GM18508 (cell line): Measurements from ENCODE around the gene GARNL3.

Experiments used
- ATAC-seq: cut with Tn5 transposase; IDR thresholded peaks from one replicate; pipeline ENCODE4 v1.9.1; 2021; ENCODE audit warnings: moderate number of reproducible peaks; ENCODE audit not compliant: insufficient read depth, unreplicated experiment

Gene GARNL3

DNA sequence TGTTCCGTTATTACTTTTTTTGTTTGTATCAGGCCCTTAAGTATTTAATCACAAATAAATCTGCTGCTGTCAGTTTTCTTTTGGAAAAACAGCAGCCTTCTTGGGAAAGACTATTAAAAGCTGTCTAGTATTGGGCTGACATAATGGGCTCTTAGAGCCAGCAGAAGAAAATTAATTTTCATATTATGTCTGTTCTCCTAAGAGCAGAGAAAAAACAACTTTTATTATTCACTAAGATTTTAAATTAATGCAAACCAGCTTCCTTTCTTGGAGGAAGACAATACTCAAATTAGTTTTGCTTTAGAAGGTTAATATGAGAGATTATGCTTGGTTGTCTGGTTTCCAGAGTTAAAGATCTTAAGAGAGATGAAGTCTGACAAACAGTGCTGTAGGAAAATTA, 30.6 kb upstream of the GARNL3 start:
- no peak for ATAC-seq

DNA sequence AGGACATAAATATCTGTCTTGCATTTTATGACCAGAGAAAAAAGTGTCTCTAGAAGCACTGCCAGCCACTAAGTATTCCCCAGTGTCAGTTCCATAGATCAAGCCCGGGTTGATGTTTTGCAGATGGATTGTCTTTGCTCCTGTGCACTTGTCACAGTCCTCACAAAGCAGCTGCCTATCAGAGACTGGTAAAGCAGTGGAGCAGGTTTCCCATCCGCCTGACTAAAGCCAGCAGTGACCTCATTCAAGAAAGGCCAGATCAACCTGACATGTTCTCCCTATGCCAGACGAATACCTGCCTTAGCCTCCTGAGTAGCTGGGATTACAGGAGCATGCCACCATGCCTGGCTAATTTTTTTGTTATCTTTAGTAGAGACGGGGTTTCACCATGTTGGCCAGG, 26.8 kb upstream of the GARNL3 start:
- ATAC-seq: no peak

DNA sequence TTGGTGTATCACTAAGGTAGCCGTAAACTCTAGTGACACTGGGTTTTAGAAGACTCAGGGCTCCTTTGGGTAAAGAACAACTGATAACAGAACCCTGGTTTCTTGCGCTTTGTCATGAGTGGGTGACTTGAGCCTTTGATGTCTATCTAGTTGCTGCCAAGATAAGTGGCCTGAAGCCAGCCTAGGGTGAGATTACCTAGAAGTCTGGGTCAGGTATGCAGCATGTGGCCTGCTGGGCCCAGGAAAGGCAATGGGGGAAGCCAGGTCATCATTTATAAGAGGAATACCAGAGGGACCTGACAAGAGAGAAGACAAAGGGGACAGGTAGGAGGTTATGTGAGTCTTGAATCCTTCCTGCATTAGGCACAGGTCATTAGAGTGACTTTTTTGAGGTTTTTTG, 23.2 kb upstream of the GARNL3 start:
- ATAC-seq: no peak

DNA sequence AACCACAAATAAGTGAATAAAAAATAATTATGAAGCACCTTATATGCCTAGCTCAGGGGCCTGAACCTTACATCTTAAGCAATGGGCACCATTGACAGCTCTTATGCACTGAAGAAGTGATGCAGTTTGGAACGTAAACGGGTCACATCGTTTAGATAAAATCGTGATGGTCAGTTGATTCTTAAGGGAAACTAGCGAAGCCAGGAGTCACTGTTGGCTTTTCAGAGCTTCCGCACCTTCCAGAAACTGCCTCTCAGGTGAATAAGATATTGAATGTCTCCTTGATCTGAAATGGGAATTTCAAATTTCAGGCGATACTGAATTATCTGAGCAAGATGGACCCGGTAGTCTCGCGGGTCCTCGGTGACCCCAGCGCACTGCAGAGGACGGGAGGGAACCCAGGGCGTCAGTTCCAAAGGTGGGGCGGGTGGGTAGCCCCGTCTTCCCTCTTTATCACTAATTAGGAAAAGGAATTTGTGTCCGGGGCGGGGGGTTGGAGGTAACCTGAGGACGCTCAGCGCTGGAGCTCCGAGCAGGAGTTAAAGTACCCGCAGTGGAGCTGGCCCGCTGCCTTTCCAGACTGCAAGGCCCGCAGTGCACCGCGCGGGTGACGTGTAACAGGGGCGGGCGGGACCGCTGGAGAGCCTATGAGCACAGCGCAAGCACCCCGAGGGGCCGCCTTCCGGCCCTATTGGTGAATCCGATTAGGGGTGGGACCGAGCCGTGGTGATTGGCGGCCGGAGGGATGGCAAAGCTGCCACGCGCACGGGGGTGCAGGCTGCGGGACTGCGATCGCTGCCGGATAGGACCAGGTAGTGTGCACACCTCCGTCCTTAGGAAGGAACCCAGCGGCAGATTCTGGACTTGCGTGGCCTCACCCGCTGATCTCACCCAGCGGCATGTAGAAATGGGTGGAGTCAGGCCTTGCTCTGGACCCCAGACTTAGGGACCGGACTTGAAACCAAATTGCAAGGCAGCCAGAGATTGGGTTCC, 19.7 kb upstream of the GARNL3 start:
- peak; percentile 54 for ATAC-seq

DNA sequence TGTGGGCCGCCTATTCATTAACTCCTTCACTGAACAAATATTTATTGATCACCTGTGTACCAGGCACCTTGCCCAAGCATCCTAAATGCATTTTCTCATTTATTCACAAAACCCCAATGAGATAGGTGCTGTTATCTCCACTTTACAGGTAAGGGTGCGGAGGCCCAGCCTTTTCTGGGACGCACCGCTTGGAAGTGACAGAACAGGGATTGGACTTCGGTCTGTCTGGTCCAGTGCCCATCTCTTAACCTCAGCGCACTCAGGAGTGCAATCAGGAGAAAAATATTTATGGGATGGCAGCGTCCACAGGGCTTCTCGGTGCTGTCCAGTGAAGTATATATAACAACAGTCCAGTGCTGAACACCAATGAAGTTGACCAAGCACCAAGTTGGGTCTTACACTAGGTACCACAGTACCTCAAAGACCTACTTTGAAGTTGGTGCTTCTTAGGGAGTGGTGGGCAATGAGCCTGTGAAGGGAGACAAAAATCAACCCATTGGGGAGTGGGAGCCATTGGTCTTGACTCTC, 18.9 kb upstream of the GARNL3 start:
- ATAC-seq: no peak

DNA sequence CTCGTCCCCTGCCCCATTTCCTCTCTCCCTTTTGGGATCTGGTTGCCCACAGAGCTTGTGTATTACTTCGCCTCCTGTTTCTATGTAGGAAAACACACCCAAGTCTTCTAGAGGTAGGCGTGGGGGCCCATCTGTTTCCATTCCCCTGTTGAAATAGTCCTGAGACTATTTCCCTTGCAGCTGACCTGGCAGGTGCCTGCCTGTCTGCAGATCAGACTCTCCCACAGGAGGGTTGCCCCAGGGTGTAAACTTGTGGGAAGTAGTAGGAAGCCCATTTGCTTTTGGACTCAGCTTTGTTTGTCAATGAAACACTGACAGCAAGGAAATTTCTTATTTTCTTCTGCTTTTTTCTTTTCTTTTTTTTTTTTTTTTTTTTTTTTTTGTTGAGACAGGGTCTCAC, 16.3 kb upstream of the GARNL3 start:
- no peak for ATAC-seq

DNA sequence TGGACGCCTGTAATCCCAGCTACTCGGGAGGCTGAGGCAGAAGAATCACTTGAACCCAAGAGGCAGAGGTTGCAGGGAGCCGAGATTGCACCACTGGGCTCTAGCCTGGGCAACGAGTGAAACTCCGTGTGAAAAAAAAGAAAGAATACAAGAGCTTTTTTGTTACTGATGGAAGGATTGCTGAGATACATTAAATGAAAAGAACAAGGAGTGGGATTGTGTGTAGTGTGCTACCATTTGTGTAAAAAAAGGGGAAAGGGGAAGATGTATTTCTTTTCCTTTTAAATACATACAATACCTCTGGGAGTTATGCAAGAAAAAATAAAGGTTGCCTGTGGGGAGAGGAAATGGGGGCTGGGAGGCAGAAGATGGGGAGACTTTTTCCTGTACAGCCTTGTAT, 14.7 kb upstream of the GARNL3 start:
- ATAC-seq: no peak

DNA sequence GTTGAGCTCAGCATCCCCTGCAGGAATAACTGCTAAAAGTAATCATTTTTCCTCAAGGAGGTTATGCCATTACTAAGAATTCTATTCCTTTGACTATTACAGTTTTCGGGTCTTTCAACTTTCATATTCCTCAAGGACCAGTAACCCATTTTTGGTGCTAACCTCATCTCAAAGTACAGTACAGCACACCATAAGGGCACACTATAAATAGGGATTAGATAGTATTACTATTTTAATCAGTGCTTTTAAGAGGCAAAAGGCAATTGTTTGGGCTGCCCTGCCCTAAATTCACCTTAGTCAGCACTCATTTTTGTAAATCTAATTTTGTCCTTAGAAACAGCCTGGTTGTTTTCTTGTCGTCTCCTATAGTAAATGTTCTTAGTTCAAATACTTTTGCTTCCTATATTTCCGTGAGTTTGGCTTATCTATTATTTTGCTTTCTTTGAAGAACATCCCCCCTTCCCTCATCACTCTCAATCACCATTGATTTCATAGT, 13.6 kb upstream of the GARNL3 start:
- no peak for ATAC-seq

DNA sequence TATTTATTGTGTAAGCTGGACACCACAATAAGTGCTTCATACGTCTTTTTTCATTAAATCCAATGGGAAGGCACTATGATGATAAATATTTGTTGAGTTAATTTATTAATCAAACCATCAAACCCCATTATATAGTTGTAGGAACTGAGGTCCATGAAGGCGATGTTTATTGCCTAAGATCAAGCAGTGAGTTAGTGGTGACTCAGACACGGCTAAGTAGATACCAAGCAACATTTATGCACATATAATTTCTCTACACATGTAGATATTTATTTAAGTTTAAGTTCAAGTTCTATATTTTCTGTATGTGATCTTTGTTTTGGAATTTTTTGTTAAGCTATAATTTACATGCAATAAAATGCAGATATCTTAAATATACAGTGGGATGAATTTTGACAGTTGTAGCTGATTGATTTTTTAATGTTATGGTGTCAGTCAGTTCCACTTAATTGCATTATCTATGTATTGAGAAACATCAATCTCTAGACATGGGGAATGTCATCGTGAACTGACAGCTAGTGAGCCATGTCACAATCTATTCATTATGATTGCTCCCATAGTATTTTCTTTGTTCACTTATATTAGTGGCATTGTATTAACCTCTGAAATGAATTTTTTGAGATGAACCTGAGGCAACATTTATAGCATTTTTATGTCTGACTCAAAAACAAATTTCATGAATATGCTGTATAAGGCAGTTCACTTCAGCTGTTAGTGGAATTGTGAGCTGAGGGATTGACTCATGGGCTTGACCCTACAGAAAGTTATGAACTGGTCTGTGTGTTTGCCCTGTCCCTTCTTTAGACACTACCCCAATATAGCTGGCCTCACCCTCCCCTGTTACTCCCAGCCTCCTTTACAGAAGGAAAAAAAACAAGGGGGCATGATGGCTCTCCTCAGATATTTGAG, 11.9 kb upstream of the GARNL3 start:
- no peak for ATAC-seq

DNA sequence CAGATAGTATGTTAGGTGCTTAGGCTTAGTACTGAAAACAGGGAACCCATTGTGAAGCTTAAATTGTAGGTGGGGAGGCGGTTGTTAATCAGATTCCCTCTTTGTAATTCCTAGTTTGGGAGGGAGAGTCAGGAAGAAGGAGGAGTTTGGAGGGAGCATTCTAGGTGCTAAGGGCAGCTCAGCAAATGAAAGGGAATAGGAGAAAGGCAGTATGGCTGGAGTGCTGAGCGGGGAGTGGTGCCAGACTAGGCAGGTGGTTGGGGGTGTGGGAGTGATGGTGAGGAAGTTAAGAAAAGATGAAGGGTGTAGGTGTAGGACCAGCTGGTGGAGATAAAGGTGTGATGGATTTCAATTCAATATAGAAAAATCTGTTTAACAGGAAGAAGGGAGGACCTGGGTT, 11.1 kb upstream of the GARNL3 start:
- ATAC-seq: no peak

DNA sequence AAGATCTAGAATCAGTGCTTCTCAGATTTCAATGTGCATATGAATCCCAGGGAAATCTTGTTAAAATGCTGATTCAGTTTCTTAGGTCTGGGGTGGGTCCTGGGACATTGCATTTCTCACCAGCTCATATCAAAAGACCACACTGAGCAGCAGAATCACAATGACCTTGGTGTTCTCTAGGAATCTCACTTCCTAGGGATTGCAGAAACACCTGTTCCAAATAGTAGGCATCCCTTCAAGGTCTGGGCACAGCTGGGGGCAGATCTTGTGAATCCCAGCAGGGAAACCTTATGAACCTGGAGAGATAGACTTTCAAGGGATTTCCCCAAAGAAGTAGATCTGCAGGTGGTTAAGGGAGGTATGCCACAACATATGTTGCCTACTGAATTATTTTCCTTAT, 8.9 kb upstream of the GARNL3 start:
- no peak for ATAC-seq

DNA sequence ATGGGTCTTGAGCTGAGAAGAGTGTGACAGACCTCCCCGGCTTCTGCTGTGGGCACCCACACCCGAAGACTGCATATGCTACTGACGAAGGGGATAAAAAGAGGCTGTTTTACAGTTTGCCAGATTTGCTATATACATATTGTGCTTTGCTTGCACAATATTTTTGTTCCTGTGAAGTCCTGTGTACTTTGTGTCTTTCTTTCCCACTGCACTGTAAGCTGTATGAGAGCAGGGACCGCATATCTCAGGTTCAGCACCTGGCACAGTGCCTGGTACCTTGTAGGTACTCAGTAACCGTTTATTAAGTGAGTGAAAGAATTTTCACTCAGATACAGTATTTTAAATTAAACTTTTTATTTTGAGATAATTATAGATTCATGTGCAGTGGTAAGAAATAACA, 8.2 kb upstream of the GARNL3 start:
- no peak for ATAC-seq

DNA sequence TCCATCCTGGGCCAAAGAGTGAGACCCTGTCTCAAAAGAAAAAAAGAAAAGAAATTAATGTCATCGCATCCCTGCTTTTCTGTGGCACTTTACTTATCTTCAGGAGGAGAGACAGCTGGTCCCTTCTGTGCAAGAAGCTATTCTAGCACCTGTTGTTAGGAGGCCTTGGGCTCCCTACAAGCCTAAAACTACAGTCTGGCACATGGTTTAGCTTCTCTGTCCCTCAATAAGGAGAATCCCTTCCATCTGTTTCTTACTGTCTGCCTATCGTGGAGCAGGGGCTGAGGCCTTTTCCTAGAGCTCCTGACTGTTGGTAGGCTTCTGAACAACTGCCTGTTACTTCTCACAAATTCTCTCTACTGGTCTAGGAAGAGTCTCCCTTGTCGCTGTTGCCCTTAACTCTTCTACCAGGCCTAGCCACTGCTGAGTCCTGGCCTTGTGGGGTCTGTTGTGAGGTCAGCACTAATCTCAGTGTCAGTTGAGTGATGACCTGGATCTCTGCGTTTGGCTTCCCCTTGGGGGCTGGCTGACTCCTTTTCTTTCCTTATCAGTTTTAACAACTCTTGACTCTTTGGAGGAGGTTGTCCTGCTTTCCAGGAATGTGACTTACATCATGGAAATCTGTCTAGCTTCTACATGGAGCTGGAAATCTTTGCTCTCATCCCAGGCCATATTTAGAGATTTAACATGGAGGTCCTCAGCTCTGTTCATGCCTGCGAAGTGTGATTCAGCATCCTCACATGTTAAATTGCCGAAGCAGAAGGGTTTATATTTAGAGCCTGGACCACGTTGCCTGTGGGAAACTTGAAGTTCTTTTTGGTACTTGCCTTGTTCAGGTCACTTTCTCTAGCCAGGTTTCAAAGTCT, 5.7 kb upstream of the GARNL3 start:
- ATAC-seq: no peak

DNA sequence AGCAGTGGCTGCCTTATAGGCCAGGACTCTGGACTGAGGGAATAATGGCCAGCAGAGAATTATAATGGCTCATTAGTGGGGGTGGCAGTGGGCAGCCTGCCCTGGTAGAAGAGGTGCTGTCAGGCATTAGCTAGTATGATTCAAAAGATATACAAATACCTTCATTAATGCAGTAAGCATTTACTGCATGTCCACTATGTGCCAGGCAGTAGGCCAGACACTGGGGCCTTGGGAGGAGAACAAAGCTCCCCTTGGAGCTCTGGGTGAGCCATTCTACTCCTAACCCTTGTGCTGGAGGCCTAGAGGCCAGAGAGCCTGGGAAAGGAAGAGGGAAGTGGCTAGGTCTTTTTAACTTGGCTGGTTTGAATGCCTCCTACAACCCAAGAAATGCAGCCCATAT, 2.0 kb upstream of the GARNL3 start:
- ATAC-seq: no peak

DNA sequence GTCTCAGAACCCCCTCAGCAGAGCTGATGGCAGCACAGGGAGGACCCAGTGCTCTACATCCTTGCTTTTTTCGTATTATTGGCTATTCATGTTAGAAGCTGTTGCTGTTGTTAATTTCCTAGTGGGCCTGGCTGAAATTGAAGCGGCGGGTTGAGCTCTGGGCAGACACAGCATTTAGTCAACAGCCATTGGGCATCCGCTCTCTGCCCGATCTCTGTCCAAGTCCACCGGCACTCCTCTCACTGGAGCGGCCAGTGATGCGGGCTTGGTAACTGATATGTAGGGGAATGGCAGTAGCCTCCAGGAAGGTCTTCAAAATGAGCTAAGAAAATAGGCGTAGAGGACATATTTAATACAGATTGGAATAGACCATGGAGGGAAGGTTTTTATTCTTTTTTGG, 1.3 kb upstream of the GARNL3 start:
- ATAC-seq: no peak

DNA sequence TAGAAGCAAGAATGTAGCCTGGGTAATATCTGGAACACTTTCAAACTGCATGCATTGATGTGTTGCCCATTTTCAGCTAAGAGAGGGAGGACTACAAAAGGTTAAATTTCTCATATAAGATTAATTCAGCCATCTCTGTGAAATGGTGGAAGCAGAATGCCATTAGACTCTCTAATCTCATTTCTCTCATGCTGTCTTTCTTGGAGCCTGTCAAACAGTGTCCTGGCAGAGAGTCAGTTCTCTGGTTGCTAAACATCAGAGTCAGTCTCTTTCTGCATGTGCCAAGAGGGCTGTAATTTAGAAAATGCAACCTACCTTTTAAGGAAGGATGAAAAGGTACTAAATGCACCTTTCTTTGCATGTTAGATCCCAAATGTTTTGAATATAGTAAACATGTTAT, 910 bp upstream of the GARNL3 start:
- no peak for ATAC-seq

DNA sequence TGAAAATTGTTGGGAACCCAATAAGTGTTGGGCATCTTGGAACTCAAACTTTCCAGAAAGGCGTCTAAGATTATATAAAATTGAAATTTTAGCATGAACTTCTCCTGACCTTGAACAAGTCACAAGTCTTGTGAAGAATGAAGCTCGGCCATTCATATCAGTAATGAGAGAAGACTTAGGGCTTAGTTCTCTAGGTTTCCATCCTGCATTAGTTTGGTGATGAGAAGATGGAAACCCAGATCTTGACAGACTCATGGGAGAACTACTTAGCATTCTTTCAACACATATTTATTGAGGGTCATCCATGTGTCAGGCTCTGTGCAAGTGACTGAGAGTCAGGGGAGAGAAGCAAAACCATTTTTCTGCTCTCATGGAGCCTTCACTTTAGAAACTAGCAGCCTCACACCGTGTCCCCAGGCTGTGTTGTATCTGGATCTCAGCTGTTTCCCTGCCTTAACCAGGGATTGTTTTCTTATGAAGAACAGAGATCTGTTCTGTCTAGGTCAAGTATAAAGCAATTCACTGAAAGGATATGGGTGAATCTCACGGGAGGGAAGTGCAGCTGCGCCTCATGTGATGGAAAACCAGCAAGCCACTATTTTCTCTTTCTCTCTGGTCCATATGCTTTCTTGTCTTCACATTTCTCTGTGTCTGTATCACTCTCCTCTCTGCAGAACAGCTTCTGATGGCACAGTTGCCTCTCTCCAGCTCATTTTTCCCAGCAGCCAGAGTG, 3.4 kb downstream of the GARNL3 start:
- no peak for ATAC-seq

DNA sequence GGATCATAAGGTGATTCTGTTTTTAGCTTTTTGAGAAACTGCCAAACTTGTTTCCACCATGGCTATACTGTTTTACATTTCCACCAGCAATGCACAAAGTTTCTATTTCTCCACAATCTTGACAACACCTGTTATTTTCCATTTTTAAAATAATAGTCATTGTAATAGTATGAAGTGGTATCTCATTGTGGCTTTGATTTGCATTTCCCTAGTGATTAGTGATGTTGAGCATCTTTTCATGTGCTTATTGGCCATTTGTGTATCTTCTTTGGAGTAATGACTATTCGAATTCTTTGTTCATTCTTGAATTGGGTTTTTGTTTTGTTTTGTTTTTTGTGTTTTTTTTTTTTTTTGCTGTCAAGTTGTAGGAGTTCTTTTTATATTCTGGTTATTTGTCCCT, 4.9 kb downstream of the GARNL3 start:
- no peak for ATAC-seq

DNA sequence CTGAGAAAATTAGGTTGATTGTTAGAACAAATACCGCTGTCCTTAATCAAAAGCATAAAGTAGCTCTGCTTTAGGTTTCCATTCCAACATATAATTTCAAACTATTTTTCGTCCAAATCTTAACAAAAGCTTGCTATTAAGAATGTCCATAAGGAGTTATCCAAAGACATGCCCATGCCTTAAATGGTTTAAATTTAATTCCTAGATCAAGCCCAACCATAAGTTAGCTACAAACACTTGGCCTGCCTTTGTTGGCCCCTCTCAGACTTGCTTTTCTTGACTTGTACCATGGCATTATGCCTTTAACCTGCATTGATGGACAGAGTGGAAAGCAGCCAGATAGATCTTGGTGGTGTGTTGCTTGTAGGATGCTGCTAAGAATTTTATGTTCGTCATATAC, 8.8 kb downstream of the GARNL3 start:
- no peak for ATAC-seq
